ENCODE results near the gene VPS51. TPM values are rescaled to one million over a fixed set of nuclear protein-coding genes. Genes with fewer than 3 reads are reported as not detected.

The VPS51 gene
- total and polyA plus RNA-seq, 10 of the 15 experiments (the other 5 are each of a cell fraction or from before 2014, with no cell fraction given) = 1.5 to 279 (median 53.2) TPM

DNA sequence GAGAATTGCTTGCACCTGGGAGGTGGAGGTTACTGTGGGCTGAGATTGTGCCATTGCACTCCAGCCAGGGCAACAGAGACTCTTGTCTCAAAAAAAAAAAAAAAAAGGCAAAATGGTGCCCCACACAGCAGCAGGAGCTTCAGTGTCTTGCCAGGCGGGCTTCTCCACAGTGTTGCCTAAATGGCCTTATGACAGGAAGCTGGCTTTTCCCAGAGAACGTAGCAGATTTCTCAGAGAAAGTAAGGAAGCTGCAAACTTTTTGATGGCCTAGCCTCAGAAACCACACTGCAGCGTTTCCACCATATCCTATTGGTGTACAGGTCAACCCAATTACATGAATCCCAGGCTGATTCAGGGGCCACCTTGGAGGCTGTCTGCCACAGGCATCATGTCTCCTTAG lies 61.3 kb downstream of the VPS51 start:
- no peak for ATAC-seq
- no TSS peak for BruUV-seq (replicated peaks)

More for the DNA sequence above, 61.3 kb downstream of the VPS51 start:
- no peaks in the 10 kb centered on the region for H3K36me3 ChIP-seq (ENCODE audit: control insufficient read depth in 2 of 2, insufficient read depth in 2 of 2, low read length in 1 of 2)
- no peak overlapping the region for H3K4me3 ChIP-seq
- FAIRE-seq = no peak
- DNase-seq (ENCODE audit: low read depth, low spot score) = no peak
- no peak overlapping the region for H3K4me2 ChIP-seq (ENCODE audit: control insufficient read depth, insufficient read depth)
- no peak overlapping the region for H2AFZ ChIP-seq (ENCODE audit: control insufficient read depth, low read depth, low read length)
- no peak overlapping the region for H3K9ac ChIP-seq (ENCODE audit: control insufficient read depth, insufficient read depth, low read length)
- no peaks in the 10 kb centered on the region for H3K27me3 ChIP-seq (replicated peaks in 1 of 2; ENCODE audit: control insufficient read depth in 2 of 2, insufficient read depth in 2 of 2, low read length in 1 of 2)
- TF ChIP-seq EP300 (IDR thresholded peaks at IDR 0.05; ENCODE audit: borderline replicate concordance in 1 of 2, control insufficient read depth in 1 of 2, low read depth in 2 of 2, low read length in 2 of 2) (no peak), BHLHE40 (IDR thresholded peaks at IDR 0.05; ENCODE audit: borderline replicate concordance in 1 of 2, low read depth in 2 of 2, low read length in 1 of 2) (no peak), ZBTB4 (CRISPR knock-in tag; IDR thresholded peaks at IDR 0.05) (no peak)
- ChIA-PET RAD21 (ENCODE audit: unreplicated experiment) (no interaction called here), POLR2A (interaction anchor here (0.7 to 1.4 kb wide), 2 partner anchors 17 to 22 kb away, joined by 3 to 4 read pairs; no protein-coding TSS in a partner anchor), SMC1A (ENCODE audit: uncharacterized antibody, unreplicated experiment) (interaction anchor here (1.3 kb wide), 1 partner anchor 22 kb away, joined by 7 read pairs; no protein-coding TSS in a partner anchor), CTCF (interaction anchor here (1.1 kb wide), 1 partner anchor 9 kb away, joined by 4 read pairs; no protein-coding TSS in a partner anchor)
- H3K27ac ChIP-seq (ENCODE audit: control insufficient read depth, insufficient read depth) = no peak overlapping the region
- in situ Hi-C loops (cut with MboI) = no loop called here
- WGBS (ENCODE audit: insufficient coverage, insufficient replicate concordance, low lambda C conversion rate, missing lambda C conversion rate) = 67% methylated on average over 3 of the region's 3 CpGs
- no peaks in the 10 kb centered on the region for H3K79me2 ChIP-seq (ENCODE audit: control insufficient read depth, insufficient read depth, low read length)
- intact Hi-C loops (cut with micrococcal nuclease; ENCODE audit: unreplicated experiment) = no loop called here
- H3K9me3 ChIP-seq (replicated peaks; ENCODE audit: control insufficient read depth, insufficient read depth, low read length) = no peaks in the 10 kb centered on the region
- peaks cover 17% of the 10 kb centered on the region for H3K4me1 ChIP-seq (ENCODE audit: control insufficient read depth, insufficient read depth, low read length)
- no peaks in the 10 kb centered on the region for H4K20me1 ChIP-seq (ENCODE audit: control insufficient read depth, insufficient read depth)

Data from GM12878 (cell line).